ENCODE measurements around the gene SNRPD2.
"Not testable (repeated sequence)": the region's sequence is repeated elsewhere in the genome, so short reads cannot be mapped to it uniquely, and the experiment has no call there.

The SNRPD2 gene

DNA sequence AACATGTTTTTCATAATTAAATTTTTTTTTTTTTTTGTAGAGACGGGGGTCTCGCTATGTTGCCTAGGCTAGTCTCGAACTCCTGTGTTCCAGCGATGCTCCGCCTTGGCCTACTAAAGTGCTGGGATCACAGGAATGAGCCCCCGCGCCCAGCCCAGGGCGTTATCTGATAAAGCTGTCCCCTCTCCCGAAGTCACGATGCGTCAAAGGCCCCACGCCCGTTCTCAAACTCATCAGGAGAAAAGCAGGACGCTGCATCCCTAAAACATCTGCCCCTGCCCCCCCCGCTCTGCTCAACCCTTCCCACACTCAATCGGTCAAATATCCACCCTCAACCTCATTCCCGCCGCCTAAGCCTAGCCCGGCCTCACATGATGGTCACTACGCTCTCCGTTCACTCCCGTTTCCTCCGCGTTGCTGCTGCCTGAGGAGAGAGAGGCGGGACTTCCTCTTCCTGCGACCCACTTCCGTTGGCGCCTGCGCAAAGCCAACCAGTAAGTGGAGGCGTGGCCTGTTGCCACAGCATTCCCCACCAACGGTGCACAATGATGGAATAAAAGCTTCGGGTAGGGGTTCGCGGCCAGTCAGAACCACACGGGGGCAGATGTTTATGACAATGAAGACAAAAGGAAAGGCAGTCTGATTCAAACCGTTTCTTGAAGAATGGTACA, at the start of gene SNRPD2:
Gene SNRPD2 (minus strand): TSS at position 438 of the 671 bp plus-strand sequence. CDS start 65 bp downstream, at position 373.
- peak; percentile 87 for DNase-seq

DNA sequence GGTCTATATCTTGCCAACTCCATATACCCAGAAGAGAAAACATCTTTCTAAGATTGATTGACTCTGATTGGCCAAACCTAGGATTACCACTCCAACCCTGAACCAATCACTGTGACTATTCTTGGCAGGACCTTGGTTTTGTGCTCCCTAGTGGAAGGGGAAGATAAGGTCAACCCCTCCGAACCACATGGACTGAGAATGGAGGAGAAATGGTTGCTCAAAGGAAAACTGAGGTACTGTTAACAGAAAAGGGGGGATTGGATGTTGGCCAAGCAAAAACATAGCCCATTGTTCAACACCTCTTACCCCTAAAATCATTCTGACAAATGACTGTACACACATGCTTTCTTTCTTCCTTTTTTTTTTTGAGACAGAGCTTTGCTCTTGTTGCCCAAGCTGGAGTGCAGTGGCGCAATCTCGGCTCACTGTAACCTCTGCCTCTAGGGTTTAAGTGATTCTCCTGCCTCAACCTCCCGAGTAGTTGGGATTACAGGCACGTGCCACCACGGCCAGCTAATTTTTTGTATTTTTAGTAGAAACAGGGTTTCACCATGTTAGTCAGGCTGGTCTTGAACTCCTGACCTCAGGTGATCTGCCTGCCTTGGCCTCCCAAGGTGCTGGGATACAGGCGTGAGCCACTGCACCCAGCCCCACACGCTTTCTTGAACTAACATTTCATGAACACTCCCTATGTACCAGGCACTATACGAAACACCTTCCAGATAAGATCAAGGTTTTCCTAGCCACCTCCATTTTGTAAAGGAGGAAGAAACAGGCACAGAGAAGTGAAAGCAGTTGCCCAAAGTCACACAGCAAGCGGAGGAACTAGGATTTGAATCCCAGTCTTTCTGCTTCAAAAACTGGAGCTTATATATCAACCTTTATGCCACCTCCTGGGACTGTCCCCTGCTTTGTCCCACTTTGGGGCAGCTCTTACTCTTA, 48.0 kb upstream of the SNRPD2 start:
- DNase-seq, result no peak

DNA sequence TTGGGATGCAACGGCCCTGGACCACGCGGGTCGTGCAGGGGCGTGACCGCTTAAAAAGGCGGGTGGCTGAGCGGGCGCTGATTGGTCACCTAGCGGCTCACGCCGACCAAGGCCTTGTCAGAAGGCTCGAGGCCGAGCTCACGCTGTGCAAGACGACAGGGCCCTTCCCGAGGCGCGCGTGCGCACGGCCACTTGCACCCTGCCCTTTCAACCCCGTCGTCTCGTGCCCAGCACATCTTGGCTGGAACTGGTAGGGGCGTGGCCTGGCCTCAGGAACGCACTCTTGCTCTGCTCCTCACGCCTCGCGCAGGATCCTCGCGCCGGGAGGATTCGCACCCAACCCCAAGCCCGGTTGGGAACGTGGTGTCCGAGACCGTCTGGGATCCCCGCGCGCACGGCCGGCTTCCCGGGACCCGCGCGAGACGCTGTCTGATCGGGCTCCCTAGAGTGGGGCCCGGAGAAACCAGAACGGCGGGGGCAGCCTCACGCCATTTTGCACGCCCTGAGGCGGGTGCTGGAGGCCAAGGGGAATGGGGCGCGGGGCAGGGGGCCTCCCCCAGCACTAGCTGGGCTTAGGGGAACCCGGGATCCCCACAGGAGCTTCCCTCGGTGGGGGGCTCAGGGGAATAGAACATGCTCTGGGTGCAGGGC, 41.5 kb upstream of the SNRPD2 start, which contains the start of gene MEIOSIN:
Gene MEIOSIN (plus strand): TSS at position 280 of the 651 bp plus-strand sequence. CDS start 1,938 bp downstream, outside the sequence.
- DNase-seq, result no peak

DNA sequence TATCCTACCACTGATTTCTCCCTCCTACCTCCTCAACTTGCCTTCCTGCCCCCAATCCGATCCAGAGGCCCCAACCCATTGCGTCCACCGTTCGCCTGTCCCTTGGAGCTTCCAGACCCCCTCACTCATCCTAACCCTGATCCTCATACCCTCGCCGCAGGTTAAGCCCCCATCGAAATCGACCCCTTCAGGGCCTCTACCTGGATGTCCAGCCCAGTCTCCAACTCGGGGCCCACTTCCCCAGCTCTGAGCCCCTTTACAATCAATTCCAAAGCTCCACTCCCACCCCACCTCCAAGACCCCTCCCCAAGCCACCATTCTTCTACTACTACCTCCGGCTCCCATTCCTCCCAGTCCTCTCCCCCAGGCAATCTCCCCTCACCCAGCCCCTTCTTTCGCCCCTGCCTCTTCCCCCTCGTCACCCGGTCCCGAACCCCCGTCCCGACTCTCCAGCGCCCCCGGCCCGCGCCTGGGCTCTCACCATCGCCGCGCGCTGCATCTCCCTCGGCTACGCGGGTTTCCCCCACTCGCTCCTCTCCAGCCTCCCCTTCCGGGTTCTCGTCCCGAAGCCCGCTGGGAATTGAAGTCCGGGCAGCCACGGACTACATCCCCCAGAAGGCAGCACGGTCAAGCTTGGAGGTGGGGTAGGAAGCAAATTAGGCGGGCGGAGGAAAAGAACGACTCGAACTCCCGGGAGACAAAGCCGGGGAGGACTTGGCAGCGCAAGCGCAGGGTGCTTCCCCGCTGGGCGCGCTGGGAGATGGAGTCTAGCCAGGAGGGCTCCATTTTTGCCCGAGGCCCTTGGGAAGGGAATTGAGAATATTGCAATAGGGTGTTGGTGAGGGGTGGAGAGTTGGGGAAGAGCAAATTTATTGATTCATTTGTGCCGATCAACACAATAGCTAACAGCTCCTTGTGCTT, 38.9 kb upstream of the SNRPD2 start, which contains the start of gene FBXO46:
Gene FBXO46 (minus strand): TSS at position 529 of the 921 bp plus-strand sequence. CDS start 17,401 bp downstream, outside the sequence.
- DNase-seq, result peak; percentile 99

DNA sequence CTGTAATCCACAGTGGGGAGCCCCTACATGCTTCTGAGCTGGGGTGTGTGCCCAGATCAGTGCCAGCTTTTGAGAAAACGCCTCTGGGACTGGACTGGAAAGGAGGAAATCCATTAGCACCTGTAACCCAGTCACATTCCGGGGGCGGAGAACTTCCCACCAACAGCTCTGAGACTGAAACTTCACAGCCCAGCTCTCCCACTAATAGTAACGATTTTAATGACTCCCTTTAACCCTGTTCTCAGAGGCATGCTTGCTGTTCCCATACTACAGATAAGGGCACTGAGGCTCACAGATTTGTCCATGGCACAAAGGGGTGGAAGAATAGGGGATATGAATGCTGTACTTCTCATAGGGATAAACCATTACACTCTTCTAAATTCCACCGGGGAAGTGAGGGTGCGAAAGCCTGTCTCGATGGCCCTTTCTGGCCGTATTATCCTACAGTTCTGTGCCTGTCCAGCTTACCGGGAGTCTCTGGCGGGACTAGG, 38.1 kb upstream of the SNRPD2 start:
- no peak for DNase-seq

DNA sequence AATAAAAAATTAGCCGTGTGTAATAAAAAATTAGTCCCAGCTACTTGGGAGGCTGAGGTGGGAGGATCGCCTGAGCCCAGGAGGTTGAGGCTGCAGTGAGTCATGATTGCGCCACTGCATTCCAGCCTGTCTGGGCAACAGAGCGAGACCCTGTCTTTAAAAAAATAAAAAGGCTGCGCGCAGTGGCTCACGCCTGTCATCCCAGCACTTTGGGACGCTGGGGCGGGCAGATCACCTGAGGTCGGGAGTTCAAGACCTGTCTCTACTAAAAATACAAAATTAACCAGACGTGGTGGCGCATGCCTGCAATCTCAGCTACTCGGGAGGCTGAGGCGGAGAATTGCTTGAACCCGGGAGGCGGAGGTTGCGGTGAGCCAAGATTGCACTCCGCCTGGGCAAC, 36.9 kb upstream of the SNRPD2 start:
- DNase-seq, result not testable (repeated sequence)

DNA sequence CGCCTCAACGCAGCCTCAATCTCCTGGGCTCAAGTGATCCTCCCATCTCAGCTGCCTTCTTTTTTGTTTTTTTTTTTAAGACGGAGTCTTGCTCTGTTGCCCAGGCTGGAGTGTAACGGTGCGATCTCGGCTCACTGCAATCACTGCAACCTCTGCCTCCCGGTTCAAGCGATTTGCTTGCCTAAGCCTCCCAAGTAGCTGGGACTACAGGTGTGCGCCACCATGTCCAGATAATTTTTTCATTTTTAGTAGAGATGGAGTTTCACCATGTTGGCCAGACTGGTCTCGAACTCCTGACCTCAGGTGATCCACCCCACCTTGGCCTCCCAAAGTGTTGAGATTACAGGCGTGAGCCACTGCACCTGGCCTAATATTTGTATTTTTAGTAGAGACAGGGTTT, 28.3 kb upstream of the SNRPD2 start:
- not testable (repeated sequence) for DNase-seq

DNA sequence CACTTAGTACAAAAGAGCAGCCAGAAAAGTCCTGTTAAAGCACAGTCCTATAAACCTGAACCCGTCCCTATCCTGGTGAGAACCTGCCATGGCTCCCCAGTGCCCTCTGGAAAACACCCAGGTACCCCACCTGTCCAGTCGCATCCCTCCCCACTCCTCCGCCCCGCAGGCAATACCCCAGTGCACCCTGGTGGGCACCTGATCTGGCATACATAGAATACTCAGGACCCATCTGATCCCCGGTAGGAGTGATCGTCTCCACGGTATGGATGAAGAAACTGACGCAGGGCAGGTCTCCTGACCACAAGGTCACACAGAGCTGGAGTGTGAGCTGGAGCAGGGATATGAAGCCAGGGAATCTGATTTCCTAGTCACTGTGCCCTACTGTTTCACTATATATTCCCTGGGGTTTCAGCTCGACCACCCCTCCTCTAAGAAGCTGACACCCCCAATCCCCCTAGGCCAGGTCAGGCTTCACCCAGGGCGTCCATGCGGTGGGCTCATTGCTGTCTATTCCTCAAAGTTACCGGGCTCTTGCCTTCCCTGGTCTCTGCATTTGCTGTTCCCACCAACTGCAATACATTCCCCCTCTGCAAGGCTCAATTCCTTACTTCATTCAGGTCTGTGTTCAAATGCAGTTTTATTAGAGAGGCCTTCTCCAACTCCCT, 26.4 kb upstream of the SNRPD2 start:
- no peak for DNase-seq

DNA sequence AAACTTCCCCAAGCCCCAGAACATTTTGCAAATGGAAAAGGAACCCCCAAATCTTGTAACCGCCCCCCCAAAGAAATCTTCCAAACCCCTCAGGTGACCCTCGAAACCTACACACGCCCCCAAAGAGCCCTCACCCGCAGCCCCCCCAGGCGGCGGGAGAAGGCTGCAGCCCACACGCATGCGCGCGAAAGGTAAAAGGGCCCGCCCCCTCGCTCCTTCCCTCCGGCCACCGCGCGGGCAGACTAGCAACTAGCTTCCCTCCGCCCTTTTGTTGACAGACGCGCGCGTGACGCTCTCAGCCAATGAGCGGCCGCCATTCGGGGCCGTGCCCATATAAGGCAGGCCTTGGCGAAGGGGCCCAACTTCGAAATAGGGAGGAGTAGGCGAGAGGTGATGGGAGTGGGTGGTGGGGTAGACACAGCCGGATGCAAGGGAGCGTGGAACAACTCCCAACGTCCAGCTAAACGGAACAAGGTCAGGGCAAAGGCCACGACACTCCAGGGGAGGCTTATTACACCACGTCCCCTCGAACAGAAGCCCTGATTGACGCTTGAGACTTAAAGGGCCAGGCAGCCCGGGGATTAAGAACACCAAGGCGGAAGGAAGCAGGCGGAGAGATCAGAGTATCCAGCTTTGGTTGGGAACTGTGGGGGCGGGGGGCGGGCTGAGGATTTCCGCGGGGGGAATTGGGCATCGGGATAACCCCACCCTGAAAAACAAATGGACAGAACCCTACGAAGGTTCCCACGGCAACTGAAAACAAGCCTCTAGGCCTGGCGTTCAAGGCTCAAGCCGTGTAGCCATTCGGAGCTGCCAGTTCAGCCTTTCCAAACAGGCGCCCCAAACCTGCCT, 25.6 kb upstream of the SNRPD2 start:
- DNase-seq, result peak; percentile 95

DNA sequence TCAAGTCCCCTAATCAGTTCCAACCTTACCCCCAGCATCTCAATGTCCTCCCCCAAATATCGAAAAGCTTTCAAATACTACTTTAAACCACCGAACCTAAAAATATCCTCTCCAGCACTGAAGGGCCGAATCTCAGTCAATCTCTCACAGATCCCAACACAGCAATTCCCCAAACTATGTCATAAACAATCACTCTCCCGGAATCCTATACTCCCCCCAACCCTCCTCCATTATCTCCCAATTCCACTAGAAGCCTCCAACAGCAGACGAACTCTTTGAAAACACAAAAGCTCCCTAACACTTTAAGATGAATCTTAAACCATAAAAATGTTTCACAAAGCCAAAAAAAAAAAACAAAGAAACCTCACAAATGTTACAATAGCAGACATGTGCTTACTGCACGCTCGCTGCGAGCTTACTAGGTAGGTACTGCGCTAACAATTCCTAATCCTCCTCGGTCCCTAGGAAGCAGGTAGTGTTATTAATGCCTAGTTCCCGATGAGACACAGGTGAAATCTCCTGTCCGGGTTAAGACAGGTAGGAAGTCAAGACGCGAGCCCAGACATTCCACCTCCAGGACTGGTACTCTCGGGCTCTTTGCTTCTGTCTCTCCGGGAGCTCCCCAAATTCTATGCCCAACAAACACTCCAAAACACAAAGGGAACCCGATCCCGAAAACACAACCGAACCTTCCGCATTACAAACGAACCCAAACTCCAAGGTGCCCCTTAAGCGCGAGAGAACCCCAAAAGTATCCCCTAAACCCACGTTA, 24.8 kb upstream of the SNRPD2 start:
- no peak for DNase-seq

DNA sequence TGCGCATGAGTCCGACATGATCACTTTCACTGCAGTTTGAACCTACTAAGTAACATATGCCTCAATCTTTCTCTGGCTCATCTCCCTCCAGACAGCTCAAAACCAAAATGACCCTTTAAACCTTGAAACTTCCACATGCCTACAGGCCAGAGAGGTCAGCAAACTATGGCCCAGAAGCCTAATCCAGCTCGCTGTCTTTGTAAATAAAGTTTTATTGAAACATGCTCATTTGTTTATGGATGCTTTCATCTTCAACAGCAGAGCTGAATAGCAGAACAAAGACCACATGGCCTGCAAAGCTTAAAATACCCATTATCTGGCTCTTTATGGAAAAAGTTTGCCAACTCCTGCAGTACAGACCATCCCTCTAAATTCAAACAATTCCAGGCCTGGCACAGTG, 23.4 kb upstream of the SNRPD2 start:
- no peak for DNase-seq

DNA sequence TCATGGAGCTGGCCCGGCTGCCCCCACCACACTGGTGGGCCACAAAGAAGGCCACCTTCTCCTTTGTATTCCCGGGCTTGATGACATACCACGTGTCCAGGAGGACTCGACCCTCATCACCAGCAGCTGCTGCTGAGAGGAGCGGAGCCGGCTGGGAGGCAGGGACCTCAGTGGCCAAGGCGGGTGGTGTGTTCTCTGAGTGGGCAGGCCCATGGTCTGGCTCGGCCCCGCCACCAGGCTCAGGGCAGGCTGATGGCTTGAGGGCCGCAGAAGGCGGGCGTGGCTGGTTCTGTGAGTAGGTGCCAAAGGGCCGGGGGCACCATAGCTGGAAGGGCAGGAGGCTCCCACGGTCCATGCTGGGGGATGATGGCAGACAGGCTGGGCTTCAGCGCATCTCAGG, 21.4 kb upstream of the SNRPD2 start:
- DNase-seq, result no peak

DNA sequence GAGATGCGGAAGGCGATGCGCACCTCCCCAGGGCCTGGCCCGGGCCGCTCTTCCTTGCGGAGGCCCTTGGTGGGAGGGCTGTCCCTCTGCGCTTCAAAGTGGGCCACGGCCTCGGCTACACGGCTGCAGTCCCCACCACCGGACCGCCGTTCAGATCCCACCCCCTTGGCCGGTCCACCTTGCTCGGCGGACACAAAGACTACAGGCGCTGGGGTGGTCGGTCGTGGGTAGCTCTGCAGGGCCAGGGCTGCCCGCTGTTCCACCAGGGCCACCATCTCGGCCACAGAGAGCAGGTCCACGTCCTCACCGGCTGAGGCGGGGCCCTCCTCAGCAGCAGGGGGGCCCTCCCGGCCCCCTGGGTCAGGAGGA, 20.9 kb upstream of the SNRPD2 start:
- no peak for DNase-seq

DNA sequence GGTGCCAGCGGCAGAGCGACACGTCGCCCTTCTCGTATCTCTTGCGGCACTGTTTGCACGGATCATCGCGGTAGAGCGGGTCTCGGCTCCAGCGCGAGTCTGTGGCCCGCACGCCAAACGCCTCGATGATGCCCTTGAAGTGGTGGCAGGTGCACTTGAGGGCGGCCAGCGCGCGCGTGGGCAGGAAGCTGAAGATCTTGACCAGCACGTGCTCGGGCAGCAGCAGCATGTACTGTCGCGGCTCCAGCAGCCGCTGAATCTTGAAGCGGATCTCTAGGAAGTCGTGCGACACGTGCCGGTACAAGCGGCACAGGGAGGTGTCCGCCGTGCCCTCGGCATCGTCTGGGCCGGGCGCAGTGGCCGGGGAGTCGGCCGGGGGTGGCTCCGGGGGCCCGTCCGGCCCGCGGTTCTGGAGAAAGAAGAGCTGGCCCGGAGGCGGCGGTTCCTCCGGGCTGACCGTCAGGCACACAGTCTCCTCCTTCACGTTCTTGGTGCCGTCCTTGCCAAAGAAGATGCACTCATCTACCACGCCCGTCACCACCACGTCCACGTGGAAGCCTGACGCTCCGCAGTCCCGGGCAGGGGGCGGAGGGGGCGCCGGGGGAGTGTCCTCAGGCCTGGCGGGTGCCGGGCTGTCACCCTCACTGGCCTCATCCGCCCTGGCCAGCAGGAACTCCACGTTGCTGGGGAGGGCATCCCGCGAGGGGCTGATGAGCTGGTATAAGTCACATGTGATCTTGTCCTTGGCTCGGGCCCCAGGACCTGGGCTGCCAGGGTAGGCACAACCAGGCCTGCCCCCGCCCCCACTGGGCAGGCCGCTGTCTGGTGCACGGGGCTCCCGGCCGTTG, 20.3 kb upstream of the SNRPD2 start:
- no peak for DNase-seq

DNA sequence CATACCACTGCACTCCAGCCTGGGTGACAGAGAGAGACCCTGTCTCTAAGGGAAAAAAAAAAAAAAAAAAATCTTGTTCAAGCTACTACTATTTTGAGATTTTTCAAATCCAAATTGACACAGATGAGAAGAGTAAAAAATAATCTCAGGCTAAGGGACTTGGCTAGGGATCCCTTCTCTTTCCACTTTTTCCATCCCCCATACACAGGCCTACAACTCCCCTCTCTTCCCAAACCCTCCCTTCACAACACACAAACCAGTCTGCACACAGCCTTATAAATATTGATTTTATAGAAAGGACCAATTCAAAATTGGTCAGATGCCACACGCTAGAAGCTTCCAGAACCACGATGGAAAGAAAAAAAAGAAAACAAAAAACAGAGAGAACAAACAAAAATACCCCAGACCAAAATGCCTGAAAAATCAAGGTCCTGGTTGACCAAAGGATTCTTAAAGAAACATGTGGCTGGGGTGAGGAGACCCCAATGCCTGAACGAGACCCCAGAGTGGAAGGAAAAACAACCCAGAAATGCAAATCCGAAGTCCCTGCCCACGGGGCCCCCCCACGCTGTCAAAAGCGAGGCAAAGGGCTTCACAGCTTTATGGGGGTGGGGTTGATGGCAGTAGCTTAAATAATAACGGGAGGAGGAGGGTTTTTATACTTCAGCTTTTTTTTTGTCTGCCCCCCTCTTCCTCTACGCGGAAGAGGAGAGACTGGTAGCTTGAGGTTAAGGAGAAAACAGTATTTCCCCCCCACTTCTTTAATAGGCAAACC, 18.8 kb upstream of the SNRPD2 start:
- DNase-seq, result no peak

DNA sequence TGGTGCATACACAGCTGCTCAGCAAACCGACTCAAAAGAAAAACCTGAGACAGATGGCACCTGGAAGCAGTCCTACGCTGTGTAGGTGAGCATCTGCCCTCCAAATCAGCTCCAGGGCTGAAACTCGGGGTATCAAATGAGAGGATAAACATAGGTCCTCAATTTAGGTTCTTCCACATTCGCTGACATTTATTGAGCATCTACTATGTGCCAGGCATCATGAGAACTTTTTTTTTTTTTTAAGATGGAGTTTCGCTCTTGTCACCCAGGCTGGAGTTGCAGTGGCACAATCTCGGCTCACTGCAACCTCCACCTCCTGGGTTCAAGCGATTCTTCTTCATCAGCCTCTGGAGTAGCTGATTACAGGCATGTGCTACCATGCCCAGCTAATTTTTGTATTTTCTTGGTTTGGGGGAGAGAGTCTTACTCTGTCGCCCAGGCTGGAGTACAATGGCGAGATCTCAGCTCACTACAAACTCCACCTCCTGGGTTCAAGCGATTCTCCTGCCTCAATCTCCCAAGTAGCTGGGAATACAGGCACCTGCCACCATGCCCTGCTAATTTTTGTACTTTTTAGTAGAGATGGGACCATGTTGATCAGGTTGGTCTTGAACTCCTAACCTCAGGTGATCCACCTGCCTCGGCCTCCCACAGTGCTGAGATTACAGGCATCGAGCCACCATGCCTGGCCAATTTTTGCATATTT, 14.1 kb upstream of the SNRPD2 start:
- no peak for DNase-seq

DNA sequence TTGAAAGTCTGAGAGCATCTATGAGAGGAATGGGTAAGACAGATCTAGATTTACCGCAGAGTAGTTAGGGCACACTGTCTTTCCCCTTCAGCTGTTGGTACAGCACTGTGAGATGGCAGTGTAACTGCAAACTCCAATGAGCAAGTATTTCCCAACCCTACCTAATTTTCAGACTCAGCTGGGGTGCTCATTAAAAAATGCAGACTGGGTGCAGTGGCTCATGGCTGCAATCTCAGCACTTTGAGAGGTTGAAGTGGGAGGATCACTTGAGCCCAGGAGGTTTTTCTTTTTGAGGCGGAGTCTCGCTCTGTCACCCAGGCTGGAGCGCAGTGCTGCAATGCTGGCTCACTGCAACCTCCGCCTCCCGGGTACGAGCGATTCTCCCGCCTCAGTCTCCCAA, 13.4 kb upstream of the SNRPD2 start:
- DNase-seq, result no peak
